C4-2B (cell line): Measurements from ENCODE around the gene KCNIP4.

Source experiments
- CTCF ChIP-seq: fragments of 450-650 bp; conservative IDR thresholded peaks from 2 replicates; pipeline ENCODE4 v1.5.1; 2017; ENCODE audit warnings: mild to moderate bottlenecking
- ZFX ChIP-seq: fragments of 450-650 bp; IDR thresholded peaks from 2 replicates; pipeline ENCODE4 v1.6.1; 2017

- TF ChIP-seq CTCF (no peak), ZFX (no peak)
These were observed 706.4 kb downstream of the KCNIP4 start for GRCh38 chr4:21242163-21242562.
